ENCODE results near the gene IGFL3. TPM values are rescaled to one million over a fixed set of nuclear protein-coding genes. Genes with fewer than 3 reads are reported as not detected.

The IGFL3 gene
- total and polyA plus RNA-seq, 4 donors, result not detected

GRCh38 chr19:46131485-46132143 is 7.1 kb upstream of the IGFL3 start:
- H3K27ac ChIP-seq (ENCODE audit: low read depth, low read length), result no peak overlapping the region
- H3K27me3 ChIP-seq (ENCODE audit: control insufficient read depth, insufficient read depth, low read length), result no peaks in the 10 kb centered on the region
- WGBS (ENCODE audit: insufficient coverage), result 100% methylated on average over 1 of the region's 10 CpGs

GRCh38 chr19:46126086-46126580 is 1.6 kb upstream of the IGFL3 start:
- Histone ChIP-seq H3K4me3 (ENCODE audit: low read depth, low read length) (no peak overlapping the region), H3K9me3 (ENCODE audit: control insufficient read depth, insufficient read depth, low read length) (no peaks in the 10 kb centered on the region), H3K36me3 (ENCODE audit: control insufficient read depth, insufficient read depth, low read length) (no peaks in the 10 kb centered on the region), H3K27ac (ENCODE audit: low read depth, low read length) (no peak overlapping the region), H3K4me1 (ENCODE audit: control insufficient read depth, insufficient read depth, low read length) (no peaks in the 10 kb centered on the region), H3K27me3 (ENCODE audit: control insufficient read depth, insufficient read depth, low read length) (no peaks in the 10 kb centered on the region)
- no CpG with 5 or more reads among the region's 2 CpGs for WGBS (ENCODE audit: insufficient coverage)
- peak in 1 of 6 donors; percentile 75 for DNase-seq (ENCODE audit: low read depth in 4 of 6, low spot score in 6 of 6)

More at GRCh38 chr19:46131485-46132143, 7.1 kb upstream of the IGFL3 start:
- DNase-seq (ENCODE audit: low read depth in 4 of 6, low spot score in 6 of 6), result no peak
- Histone ChIP-seq H3K9me3 (ENCODE audit: control insufficient read depth, insufficient read depth, low read length) (no peaks in the 10 kb centered on the region), H3K4me1 (ENCODE audit: control insufficient read depth, insufficient read depth, low read length) (peaks cover 7% of the 10 kb centered on the region), H3K36me3 (ENCODE audit: control insufficient read depth, insufficient read depth, low read length) (no peaks in the 10 kb centered on the region), H3K4me3 (ENCODE audit: low read depth, low read length) (no peak overlapping the region)

GRCh38 chr19:46125447-46125846 is 959 bp upstream of the IGFL3 start:
- Histone ChIP-seq H3K9me3 (ENCODE audit: control insufficient read depth, insufficient read depth, low read length) (no peaks in the 10 kb centered on the region), H3K4me3 (ENCODE audit: low read depth, low read length) (no peak overlapping the region), H3K27me3 (ENCODE audit: control insufficient read depth, insufficient read depth, low read length) (no peaks in the 10 kb centered on the region), H3K4me1 (ENCODE audit: control insufficient read depth, insufficient read depth, low read length) (no peaks in the 10 kb centered on the region), H3K27ac (ENCODE audit: low read depth, low read length) (no peak overlapping the region), H3K36me3 (ENCODE audit: control insufficient read depth, insufficient read depth, low read length) (no peaks in the 10 kb centered on the region)
- DNase-seq (ENCODE audit: low read depth in 4 of 6, low spot score in 6 of 6), result no peak
- WGBS (ENCODE audit: insufficient coverage), result 100% methylated on average over 2 of the region's 4 CpGs

- Histone ChIP-seq H3K36me3 (ENCODE audit: control insufficient read depth, insufficient read depth, low read length) (no peaks in the 10 kb centered on the region), H3K4me1 (ENCODE audit: control insufficient read depth, insufficient read depth, low read length) (peaks cover 9% of the 10 kb centered on the region), H3K9me3 (ENCODE audit: control insufficient read depth, insufficient read depth, low read length) (no peaks in the 10 kb centered on the region), H3K4me3 (ENCODE audit: low read depth, low read length) (no peak overlapping the region), H3K27me3 (ENCODE audit: control insufficient read depth, insufficient read depth, low read length) (no peaks in the 10 kb centered on the region), H3K27ac (ENCODE audit: low read depth, low read length) (no peak overlapping the region)
- DNase-seq (ENCODE audit: low read depth in 4 of 6, low spot score in 6 of 6), result no peak
- WGBS (ENCODE audit: insufficient coverage), result no CpG with 5 or more reads among the region's 3 CpGs
Observed at GRCh38 chr19:46118136-46118535, 6.4 kb downstream of the IGFL3 start.

GRCh38 chr19:46116121-46116520 is 8.4 kb downstream of the IGFL3 start:
- DNase-seq (ENCODE audit: low read depth in 4 of 6, low spot score in 6 of 6), result peak in 1 of 6 donors; percentile 22
- Histone ChIP-seq H3K4me3 (ENCODE audit: low read depth, low read length) (no peak overlapping the region), H3K9me3 (ENCODE audit: control insufficient read depth, insufficient read depth, low read length) (no peaks in the 10 kb centered on the region), H3K27ac (ENCODE audit: low read depth, low read length) (no peak overlapping the region), H3K36me3 (ENCODE audit: control insufficient read depth, insufficient read depth, low read length) (no peaks in the 10 kb centered on the region), H3K27me3 (ENCODE audit: control insufficient read depth, insufficient read depth, low read length) (no peaks in the 10 kb centered on the region), H3K4me1 (ENCODE audit: control insufficient read depth, insufficient read depth, low read length) (peaks cover 9% of the 10 kb centered on the region)
- no CpG with 5 or more reads among the region's 3 CpGs for WGBS (ENCODE audit: insufficient coverage)

- H3K36me3 ChIP-seq (ENCODE audit: control insufficient read depth, insufficient read depth, low read length), result no peaks in the 10 kb centered on the region
- H3K4me3 ChIP-seq (ENCODE audit: low read depth, low read length), result no peak overlapping the region
- H3K9me3 ChIP-seq (ENCODE audit: control insufficient read depth, insufficient read depth, low read length), result no peaks in the 10 kb centered on the region
- DNase-seq (ENCODE audit: low read depth in 4 of 6, low spot score in 6 of 6), result peak in 2 of 6 donors; percentile 8 to 35
- H3K27me3 ChIP-seq (ENCODE audit: control insufficient read depth, insufficient read depth, low read length), result no peaks in the 10 kb centered on the region
- H3K27ac ChIP-seq (ENCODE audit: low read depth, low read length), result no peak overlapping the region
- H3K4me1 ChIP-seq (ENCODE audit: control insufficient read depth, insufficient read depth, low read length), result peaks cover 9% of the 10 kb centered on the region
- WGBS (ENCODE audit: insufficient coverage), result 87% methylated on average over 4 of the region's 9 CpGs
Observed at GRCh38 chr19:46115396-46116106, 8.9 kb downstream of the IGFL3 start.

- WGBS (ENCODE audit: insufficient coverage), result no CpG with 5 or more reads among the region's 1 CpG
- no peak for DNase-seq (ENCODE audit: low read depth in 4 of 6, low spot score in 6 of 6)
- no peak overlapping the region for H3K27ac ChIP-seq (ENCODE audit: low read depth, low read length)
- H3K27me3 ChIP-seq (ENCODE audit: control insufficient read depth, insufficient read depth, low read length), result no peaks in the 10 kb centered on the region
- no peaks in the 10 kb centered on the region for H3K9me3 ChIP-seq (ENCODE audit: control insufficient read depth, insufficient read depth, low read length)
- no peak overlapping the region for H3K4me3 ChIP-seq (ENCODE audit: low read depth, low read length)
- H3K4me1 ChIP-seq (ENCODE audit: control insufficient read depth, insufficient read depth, low read length), result peaks cover 9% of the 10 kb centered on the region
- no peaks in the 10 kb centered on the region for H3K36me3 ChIP-seq (ENCODE audit: control insufficient read depth, insufficient read depth, low read length)
Observed at GRCh38 chr19:46113726-46114125, 10.8 kb downstream of the IGFL3 start.

GRCh38 chr19:46112527-46112926 is 12.0 kb downstream of the IGFL3 start:
- 88% methylated on average over 2 of the region's 2 CpGs for WGBS (ENCODE audit: insufficient coverage)
- DNase-seq (ENCODE audit: low read depth in 4 of 6, low spot score in 6 of 6), result no peak
- H3K27ac ChIP-seq (ENCODE audit: low read depth, low read length), result no peak overlapping the region
- H3K36me3 ChIP-seq (ENCODE audit: control insufficient read depth, insufficient read depth, low read length), result no peaks in the 10 kb centered on the region
- no peaks in the 10 kb centered on the region for H3K9me3 ChIP-seq (ENCODE audit: control insufficient read depth, insufficient read depth, low read length)
- no peak overlapping the region for H3K4me3 ChIP-seq (ENCODE audit: low read depth, low read length)
- no peaks in the 10 kb centered on the region for H3K27me3 ChIP-seq (ENCODE audit: control insufficient read depth, insufficient read depth, low read length)
- peaks cover 9% of the 10 kb centered on the region for H3K4me1 ChIP-seq (ENCODE audit: control insufficient read depth, insufficient read depth, low read length)

- DNase-seq (ENCODE audit: low read depth in 4 of 6, low spot score in 6 of 6), result no peak
- H3K27ac ChIP-seq (ENCODE audit: low read depth, low read length), result no peak overlapping the region
- peaks cover 9% of the 10 kb centered on the region for H3K4me1 ChIP-seq (ENCODE audit: control insufficient read depth, insufficient read depth, low read length)
- no peak overlapping the region for H3K4me3 ChIP-seq (ENCODE audit: low read depth, low read length)
- H3K27me3 ChIP-seq (ENCODE audit: control insufficient read depth, insufficient read depth, low read length), result no peaks in the 10 kb centered on the region
- no peaks in the 10 kb centered on the region for H3K9me3 ChIP-seq (ENCODE audit: control insufficient read depth, insufficient read depth, low read length)
- no peaks in the 10 kb centered on the region for H3K36me3 ChIP-seq (ENCODE audit: control insufficient read depth, insufficient read depth, low read length)
- WGBS (ENCODE audit: insufficient coverage), result no CpG with 5 or more reads among the region's 3 CpGs
Observed at GRCh38 chr19:46111376-46111775, 13.1 kb downstream of the IGFL3 start.

- H3K36me3 ChIP-seq (ENCODE audit: control insufficient read depth, insufficient read depth, low read length), result no peaks in the 10 kb centered on the region
- no peaks in the 10 kb centered on the region for H3K27me3 ChIP-seq (ENCODE audit: control insufficient read depth, insufficient read depth, low read length)
- H3K27ac ChIP-seq (ENCODE audit: low read depth, low read length), result no peak overlapping the region
- no peaks in the 10 kb centered on the region for H3K4me1 ChIP-seq (ENCODE audit: control insufficient read depth, insufficient read depth, low read length)
- H3K4me3 ChIP-seq (ENCODE audit: low read depth, low read length), result no peak overlapping the region
- DNase-seq (ENCODE audit: low read depth in 4 of 6, low spot score in 6 of 6), result peak in 1 of 6 donors; percentile 18
- H3K9me3 ChIP-seq (ENCODE audit: control insufficient read depth, insufficient read depth, low read length), result no peaks in the 10 kb centered on the region
- 76% methylated on average over 4 of the region's 6 CpGs for WGBS (ENCODE audit: insufficient coverage)
Observed at GRCh38 chr19:46109876-46110275, 14.6 kb downstream of the IGFL3 start.
